Measurements from ENCODE around the gene ASPSCR1.

GRCh38 chr17:82000803-82001570 is 23.6 kb downstream of the ASPSCR1 start:
- TF ChIP-seq CTCF (conservative IDR thresholded peaks at IDR 0.05) (no peak), ZFX (IDR thresholded peaks at IDR 0.05) (no peak)

Measured in C4-2B (cell line).